Measurements from ENCODE around the gene PEX5L. TPM values are rescaled to one million over a fixed set of nuclear protein-coding genes. Genes with fewer than 3 reads are reported as not detected.

PEX5L gene
- total RNA-seq, 1 experiment from 2014 or later, result 3.2 TPM

- CTCF ChIA-PET, result interaction anchor here (0.7 kb wide), 1 partner anchor 191 kb away, joined by 3 read pairs; no protein-coding TSS in a partner anchor
- DNase-seq (ENCODE audit: low spot score) (no peak), ATAC-seq (no peak)
- no peak for TF ChIP-seq ESRRA (CRISPR knock-in tag; IDR thresholded peaks at IDR 0.05; ENCODE audit: borderline replicate concordance)
- no peak for TF ChIP-seq PRDM15 (CRISPR knock-in tag; IDR thresholded peaks at IDR 0.05)
- no peak for TF ChIP-seq ZBTB43 (CRISPR knock-in tag; IDR thresholded peaks at IDR 0.05)
- TF ChIP-seq ZBTB21 (CRISPR knock-in tag; IDR thresholded peaks at IDR 0.05; ENCODE audit: borderline replicate concordance), result no peak
- TF ChIP-seq MAX (CRISPR knock-in tag; IDR thresholded peaks at IDR 0.05), result no peak
- no peak for TF ChIP-seq NR2C2 (CRISPR knock-in tag; IDR thresholded peaks at IDR 0.05)
- TF ChIP-seq TP53 (CRISPR knock-in tag; IDR thresholded peaks at IDR 0.05), result no peak
- TF ChIP-seq, protein P1, sequence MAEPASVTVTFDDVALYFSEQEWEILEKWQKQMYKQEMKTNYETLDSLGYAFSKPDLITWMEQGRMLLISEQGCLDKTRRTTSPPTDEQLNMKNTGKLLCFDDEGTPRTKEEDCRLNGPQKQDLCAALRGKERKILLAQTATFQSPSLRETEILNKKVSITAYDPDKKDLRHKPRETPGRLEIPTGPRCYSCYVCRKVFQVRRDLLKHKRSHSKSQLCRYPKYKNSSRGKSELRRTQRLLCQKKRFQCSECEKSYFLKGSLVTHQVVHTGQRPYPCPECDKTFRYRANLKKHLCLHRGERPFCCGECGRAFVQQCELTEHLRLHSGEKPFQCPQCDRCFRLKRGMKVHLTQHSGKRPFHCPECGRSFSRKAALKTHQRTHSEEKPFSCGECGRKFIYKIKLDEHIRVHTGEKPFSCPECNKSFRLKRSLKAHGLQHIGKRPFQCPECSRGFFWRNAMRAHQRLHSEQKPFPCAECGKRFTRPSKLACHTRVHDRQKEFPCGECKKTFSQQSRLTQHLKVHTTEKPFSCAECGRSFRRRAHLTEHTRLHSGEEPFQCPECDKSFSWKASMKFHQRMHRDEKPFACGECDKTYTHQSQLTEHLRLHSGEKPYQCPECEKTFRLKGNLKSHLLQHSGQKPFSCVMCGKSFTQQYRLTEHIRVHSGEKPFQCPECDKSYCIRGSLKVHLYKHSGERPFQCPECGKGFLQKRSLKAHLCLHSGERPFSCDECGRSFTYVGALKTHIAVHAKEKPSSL (CRISPR knock-in tag; conservative IDR thresholded peaks at IDR 0.05), result no peak
- TF ChIP-seq, protein P2, sequence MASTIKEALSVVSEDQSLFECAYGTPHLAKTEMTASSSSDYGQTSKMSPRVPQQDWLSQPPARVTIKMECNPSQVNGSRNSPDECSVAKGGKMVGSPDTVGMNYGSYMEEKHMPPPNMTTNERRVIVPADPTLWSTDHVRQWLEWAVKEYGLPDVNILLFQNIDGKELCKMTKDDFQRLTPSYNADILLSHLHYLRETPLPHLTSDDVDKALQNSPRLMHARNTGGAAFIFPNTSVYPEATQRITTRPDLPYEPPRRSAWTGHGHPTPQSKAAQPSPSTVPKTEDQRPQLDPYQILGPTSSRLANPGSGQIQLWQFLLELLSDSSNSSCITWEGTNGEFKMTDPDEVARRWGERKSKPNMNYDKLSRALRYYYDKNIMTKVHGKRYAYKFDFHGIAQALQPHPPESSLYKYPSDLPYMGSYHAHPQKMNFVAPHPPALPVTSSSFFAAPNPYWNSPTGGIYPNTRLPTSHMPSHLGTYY (CRISPR knock-in tag; IDR thresholded peaks at IDR 0.05), result no peak
- Mint-ChIP-seq H3K27me3 (ENCODE audit: low read depth) (no peaks in the 10 kb centered on the region), H3K27ac (no peak overlapping the region), H3K4me1 (peaks cover 4% of the 10 kb centered on the region; the same call in 1 of the 2 replicates), H3K36me3 (no peaks in the 10 kb centered on the region), H3K9me3 (peaks cover 4% of the 10 kb centered on the region; the same call in 1 of the 2 replicates), H3K4me3 (no peak overlapping the region)
- POLR2A ChIA-PET, result no interaction called here
These were observed 27.0 kb upstream of the PEX5L start for GRCh38 chr3:180063783-180064182.

DNA sequence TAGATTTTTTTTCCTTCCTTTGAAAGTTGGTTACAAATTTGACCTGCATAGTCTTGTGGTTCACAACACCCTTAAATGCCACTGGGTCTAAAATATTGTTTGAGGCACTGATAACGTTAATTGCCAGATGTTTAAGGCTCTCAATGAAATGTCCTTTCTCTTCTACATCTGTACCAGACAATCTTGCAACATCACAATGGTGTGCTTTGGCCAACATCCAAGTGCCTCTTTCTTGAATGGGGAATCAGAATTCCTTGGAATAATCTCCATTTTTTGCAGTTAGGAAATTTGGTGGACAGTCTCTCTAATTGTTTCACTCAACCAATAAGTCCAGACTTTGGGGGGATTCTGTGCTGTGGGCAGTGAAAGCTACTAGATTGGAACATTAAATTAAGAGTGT is 26.0 kb upstream of the PEX5L start:
- no peak overlapping the region for H3K4me3 Mint-ChIP-seq
- peaks cover 4% of the 10 kb centered on the region; the same call in 1 of the 2 replicates for H3K4me1 Mint-ChIP-seq
- no peak for ATAC-seq
- H3K27me3 Mint-ChIP-seq (ENCODE audit: low read depth), result no peaks in the 10 kb centered on the region
- H3K27ac Mint-ChIP-seq, result no peak overlapping the region
- ChIA-PET POLR2A (no interaction called here), CTCF (no interaction called here)
- H3K36me3 Mint-ChIP-seq, result no peaks in the 10 kb centered on the region
- H3K9me3 Mint-ChIP-seq, result peaks cover 4% of the 10 kb centered on the region; the same call in 1 of the 2 replicates
- no peak for DNase-seq (ENCODE audit: low spot score)
- TF ChIP-seq RELA (CRISPR knock-in tag; IDR thresholded peaks at IDR 0.05; ENCODE audit: borderline replicate concordance) (no peak), ZNF317 (CRISPR knock-in tag; IDR thresholded peaks at IDR 0.05; ENCODE audit: borderline replicate concordance, low read depth) (no peak), MXD4 (CRISPR knock-in tag; IDR thresholded peaks at IDR 0.05; ENCODE audit: borderline replicate concordance) (no peak), STAT6 (CRISPR knock-in tag; conservative IDR thresholded peaks at IDR 0.05; ENCODE audit: low read depth) (no peak), NR3C1 (CRISPR knock-in tag; conservative IDR thresholded peaks at IDR 0.05; ENCODE audit: low read depth) (no peak), ZNF281 (CRISPR knock-in tag; IDR thresholded peaks at IDR 0.05) (no peak), ATF1 (CRISPR knock-in tag; IDR thresholded peaks at IDR 0.05) (no peak), E2F4 (CRISPR knock-in tag; IDR thresholded peaks at IDR 0.05; ENCODE audit: borderline replicate concordance, low read depth) (no peak)
- TF ChIP-seq, protein P3, sequence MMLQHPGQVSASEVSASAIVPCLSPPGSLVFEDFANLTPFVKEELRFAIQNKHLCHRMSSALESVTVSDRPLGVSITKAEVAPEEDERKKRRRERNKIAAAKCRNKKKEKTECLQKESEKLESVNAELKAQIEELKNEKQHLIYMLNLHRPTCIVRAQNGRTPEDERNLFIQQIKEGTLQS (CRISPR knock-in tag; conservative IDR thresholded peaks at IDR 0.05), result no peak

All from WTC11 (cell line).